AML-193 (cell line): Measurements from ENCODE around the gene FOXL3.

Experiments used
- DNase-seq, 2 experiments: peaks; one replicate each; lab custom pipeline; 2025; lab: John Stamatoyannopoulos, UW

The FOXL3 gene

DNA sequence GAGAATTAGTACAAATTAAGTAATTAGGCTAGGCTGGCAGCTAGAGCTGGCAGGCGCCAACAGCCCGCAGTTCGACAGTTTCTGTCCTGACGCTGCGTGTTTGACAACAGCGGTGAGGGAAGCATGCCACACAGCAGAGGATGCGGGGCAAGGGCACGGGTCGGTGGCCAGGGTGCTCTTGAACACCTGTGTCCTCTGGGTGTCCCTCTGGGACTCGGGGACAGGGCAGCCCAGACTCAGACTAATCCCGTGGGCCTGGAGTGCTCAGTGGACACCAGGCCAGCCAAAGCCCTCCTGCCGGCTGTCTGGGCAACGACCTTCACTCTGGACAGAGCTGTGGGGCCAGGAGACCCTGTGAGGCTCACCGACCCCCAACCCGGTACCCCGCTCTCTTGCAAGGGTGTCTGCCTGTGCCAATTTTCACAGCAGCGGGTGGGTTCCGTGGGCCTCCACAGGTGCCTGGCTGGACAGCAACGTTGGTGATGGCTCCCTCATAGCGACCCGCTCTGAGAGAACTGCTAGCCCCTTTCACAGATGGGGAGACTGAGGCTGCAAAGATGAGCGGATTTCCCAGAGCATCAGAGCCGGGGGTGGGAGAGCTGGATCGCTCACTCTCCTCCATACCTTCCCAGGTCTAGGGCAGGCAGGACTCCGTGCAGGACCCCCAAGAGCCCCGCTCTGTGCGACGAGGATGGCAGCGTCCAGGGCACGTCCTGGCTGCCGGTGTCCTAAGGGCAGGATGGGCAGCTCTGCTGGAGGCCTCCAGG is 48.5 kb downstream of the FOXL3 start:
- DNase-seq, result no peak

DNA sequence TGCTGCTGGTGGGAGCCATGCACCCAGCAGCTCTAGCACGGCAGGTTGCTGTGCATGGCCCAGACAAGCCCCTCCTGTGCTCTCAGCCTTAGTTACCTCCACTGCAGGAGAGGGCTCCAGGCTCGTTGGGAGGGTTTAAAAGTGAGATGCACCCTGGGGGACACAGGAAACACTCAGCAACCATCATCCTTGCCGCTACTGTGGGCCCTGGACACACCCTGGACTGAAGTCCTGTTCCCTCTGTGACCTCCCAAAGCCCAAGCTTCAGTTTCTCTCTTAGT is 49.0 kb downstream of the FOXL3 start:
- no peak for DNase-seq

DNA sequence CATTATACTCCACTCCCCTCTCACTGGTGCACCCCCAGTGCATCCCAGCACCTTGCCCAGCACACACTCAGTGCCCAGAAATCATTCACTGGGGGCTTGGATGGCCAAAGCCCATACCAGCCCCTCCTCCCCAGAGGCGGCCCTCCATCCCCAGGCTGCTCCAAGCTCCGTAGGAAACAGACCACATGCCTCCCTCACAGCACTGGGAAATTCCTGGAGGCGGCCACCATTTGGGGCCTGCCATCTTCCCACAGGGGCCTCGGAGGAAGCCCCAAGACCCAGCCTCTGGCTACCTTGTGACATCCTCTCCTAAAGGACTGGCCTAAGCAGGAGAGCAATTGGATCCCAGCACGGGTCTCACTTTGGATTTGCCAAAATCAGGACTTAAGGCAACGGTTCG is 49.7 kb downstream of the FOXL3 start:
- no peak for DNase-seq

DNA sequence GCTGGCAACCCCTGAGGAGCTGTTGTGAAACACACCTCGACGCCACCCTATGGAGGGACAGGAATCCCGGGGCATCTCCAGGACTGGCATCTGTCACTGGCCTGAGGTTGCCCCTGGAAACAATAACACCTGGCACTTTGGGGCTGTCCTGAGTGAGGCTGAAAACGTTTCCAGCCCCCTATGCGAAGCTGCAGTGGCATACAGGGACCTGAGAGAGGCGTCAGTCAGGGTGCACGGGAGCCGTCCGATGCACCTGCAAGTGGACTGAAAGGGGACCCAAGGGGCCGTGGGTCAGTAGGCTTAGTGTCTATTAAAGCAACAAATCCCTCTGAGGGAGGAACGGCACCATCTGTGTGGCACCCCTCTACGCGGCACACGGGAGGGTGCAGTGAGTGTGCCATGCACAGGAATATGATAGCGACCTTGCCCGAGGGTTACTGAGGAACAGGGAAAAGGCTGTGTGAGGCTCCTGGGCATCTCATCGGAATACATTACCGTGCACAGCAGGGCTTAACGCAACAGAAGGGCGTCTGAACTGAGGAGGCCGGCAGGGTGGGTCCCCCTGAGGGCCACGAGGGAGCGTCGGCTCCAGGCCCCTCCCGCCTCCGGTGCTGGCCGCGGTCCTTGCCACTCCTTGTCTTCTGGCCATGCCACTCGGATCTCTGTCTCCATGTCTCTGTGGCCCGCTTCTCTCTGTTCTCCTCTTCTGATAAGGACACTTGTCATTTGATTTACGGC is 50.4 kb downstream of the FOXL3 start:
- no peak for DNase-seq
